ENCODE measurements around the gene JMY. TPM values are rescaled to one million over a fixed set of nuclear protein-coding genes. Genes with fewer than 3 reads are reported as not detected.

Gene JMY
- total and polyA plus RNA-seq, 12 donors: 2.9 to 16.4 (median 10.2) TPM

DNA sequence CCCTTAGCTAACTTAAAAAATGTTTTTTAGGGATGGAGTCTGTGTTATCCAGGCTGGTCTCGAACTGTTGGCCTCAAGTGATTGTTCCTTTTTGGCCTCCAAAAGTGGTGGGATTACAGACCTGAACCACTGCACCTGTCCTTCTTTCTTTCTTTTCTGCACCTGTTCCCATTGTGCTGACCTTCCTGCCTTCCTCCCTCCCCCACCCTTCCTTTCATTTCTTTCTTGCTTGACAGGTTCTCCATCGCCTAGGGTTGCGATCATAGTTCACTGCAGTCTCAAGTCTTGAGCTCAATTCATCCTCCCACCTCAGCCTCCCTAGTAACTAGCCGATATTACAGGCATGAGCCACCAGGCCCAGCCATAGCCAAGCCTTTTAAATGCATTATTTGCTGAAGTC, 20.6 kb downstream of the JMY start:
- no peaks in the 10 kb centered on the region for H3K36me3 ChIP-seq (replicated peaks in 1 of 2)
- 93 to 98% (median 97%) methylated on average over 4 of the region's 4 CpGs for WGBS, 4 donors
- TF ChIP-seq, protein P1, sequence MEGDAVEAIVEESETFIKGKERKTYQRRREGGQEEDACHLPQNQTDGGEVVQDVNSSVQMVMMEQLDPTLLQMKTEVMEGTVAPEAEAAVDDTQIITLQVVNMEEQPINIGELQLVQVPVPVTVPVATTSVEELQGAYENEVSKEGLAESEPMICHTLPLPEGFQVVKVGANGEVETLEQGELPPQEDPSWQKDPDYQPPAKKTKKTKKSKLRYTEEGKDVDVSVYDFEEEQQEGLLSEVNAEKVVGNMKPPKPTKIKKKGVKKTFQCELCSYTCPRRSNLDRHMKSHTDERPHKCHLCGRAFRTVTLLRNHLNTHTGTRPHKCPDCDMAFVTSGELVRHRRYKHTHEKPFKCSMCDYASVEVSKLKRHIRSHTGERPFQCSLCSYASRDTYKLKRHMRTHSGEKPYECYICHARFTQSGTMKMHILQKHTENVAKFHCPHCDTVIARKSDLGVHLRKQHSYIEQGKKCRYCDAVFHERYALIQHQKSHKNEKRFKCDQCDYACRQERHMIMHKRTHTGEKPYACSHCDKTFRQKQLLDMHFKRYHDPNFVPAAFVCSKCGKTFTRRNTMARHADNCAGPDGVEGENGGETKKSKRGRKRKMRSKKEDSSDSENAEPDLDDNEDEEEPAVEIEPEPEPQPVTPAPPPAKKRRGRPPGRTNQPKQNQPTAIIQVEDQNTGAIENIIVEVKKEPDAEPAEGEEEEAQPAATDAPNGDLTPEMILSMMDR (IDR thresholded peaks at IDR 0.05): no peak
- TF ChIP-seq POLR2A (IDR thresholded peaks at IDR 0.05): no peak
- intact Hi-C loops (cut with DNase I): no loop called here
- no peak overlapping the region for H3K27ac ChIP-seq
- no peaks in the 10 kb centered on the region for H3K27me3 ChIP-seq
- H3K9me3 ChIP-seq (replicated peaks in 1 of 3): peaks cover 0 to 7% (median 0%) of the 10 kb centered on the region in 3 donors
- H3K4me1 ChIP-seq (replicated peaks in 1 of 2): no peaks in the 10 kb centered on the region
- no peak overlapping the region for H3K4me3 ChIP-seq
- no peak for DNase-seq

DNA sequence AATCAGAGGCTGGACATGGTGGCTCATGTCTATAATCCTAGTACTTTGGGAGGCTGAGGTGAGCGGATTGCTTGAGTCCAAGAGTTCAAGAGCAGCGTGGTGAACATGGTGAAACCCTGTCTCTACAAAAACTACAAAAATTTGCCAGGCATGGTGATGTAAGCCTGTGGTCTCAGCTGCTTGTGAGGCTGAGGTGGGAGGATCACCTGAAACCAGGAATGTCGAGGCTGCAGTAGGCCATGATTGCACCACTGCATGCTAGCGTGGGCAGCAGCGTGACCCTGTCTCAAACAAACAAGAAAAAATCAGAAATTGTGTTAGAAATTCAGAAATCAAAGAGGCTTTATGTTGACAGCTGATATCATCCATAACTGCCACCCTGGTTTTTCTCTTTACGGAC, 21.4 kb downstream of the JMY start:
- WGBS, 4 donors: 95 to 97% (median 96%) methylated on average over 6 of the region's 6 CpGs
- no peaks in the 10 kb centered on the region for H3K27me3 ChIP-seq
- intact Hi-C loops (cut with DNase I): no loop called here
- TF ChIP-seq, protein P1 (IDR thresholded peaks at IDR 0.05): no peak
- TF ChIP-seq POLR2A (IDR thresholded peaks at IDR 0.05): no peak
- no peaks in the 10 kb centered on the region for H3K4me1 ChIP-seq (replicated peaks in 1 of 2)
- no peak overlapping the region for H3K4me3 ChIP-seq
- H3K9me3 ChIP-seq (replicated peaks in 1 of 3): peaks cover 0 to 7% (median 0%) of the 10 kb centered on the region in 3 donors
- no peaks in the 10 kb centered on the region for H3K36me3 ChIP-seq (replicated peaks in 1 of 2)
- H3K27ac ChIP-seq: no peak overlapping the region
- no peak for DNase-seq

DNA sequence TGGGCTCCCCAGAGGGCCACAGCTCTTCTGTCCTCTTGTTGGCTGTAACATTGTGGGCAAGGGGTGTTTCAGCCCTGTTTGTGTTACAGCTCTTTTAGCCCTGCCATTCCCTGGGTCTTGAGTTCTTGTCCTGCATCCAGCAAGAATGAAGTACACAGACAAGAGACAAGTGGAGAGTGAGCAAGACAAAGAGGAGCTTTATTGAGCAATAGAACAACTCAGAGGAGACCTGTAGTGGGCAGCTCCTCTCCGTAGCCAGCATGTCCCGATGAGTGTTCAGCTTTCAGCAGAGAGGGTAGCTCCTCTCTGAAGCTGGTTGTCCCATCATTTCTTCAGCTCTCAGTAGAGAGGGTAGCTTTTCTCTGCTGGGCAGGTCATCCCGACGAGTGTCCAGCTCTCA, 22.9 kb downstream of the JMY start:
- no peaks in the 10 kb centered on the region for H3K27me3 ChIP-seq
- H3K9me3 ChIP-seq (replicated peaks in 1 of 3): peaks cover 0 to 7% (median 0%) of the 10 kb centered on the region in 3 donors
- H3K36me3 ChIP-seq (replicated peaks in 1 of 2): no peaks in the 10 kb centered on the region
- 94 to 98% (median 95%) methylated on average over 4 of the region's 4 CpGs for WGBS, 4 donors
- H3K4me3 ChIP-seq: no peak overlapping the region
- intact Hi-C loops (cut with DNase I): no loop called here
- H3K4me1 ChIP-seq (replicated peaks in 1 of 2): no peaks in the 10 kb centered on the region
- no peak for DNase-seq
- H3K27ac ChIP-seq: no peak overlapping the region
- no peak for TF ChIP-seq POLR2A (IDR thresholded peaks at IDR 0.05)
- TF ChIP-seq, protein P1 (IDR thresholded peaks at IDR 0.05): no peak

DNA sequence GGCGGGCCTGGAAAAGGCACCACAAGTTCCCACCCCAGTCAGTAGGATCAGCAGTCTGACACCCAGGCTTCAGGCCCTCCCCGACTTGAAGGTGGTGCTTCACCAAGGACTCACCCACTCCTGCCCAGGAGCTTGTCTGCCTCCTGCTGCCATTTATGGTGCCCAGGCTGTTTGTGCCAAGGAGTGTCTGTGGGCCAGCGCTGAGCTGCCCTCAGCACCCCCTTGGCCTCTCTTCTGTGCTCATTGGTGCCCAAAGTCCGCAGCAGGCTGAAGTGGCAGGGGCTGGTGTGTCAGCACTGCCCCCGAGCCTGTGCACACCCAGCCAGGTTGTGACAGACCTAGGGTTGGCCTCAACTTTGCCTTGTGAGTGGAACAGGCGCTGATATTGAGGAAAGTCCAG, 23.5 kb downstream of the JMY start:
- peaks cover 0 to 3% of the 10 kb centered on the region in 2 donors for H3K4me1 ChIP-seq (replicated peaks in 1 of 2)
- H3K4me3 ChIP-seq: no peak overlapping the region
- H3K9me3 ChIP-seq (replicated peaks in 1 of 3): peaks cover 0 to 5% (median 0%) of the 10 kb centered on the region in 3 donors
- WGBS, 4 donors: 82 to 100% (median 97%) methylated on average over 1 to 6 of the region's 6 CpGs; no CpG with 5 or more reads in 1 of the 4 donors
- no peak overlapping the region for H3K27ac ChIP-seq
- no peak for DNase-seq
- H3K27me3 ChIP-seq: no peaks in the 10 kb centered on the region
- TF ChIP-seq, protein P1 (IDR thresholded peaks at IDR 0.05): no peak
- intact Hi-C loops (cut with DNase I): no loop called here
- H3K36me3 ChIP-seq (replicated peaks in 1 of 2): no peaks in the 10 kb centered on the region
